Activated CD8-positive, alpha-beta memory T cell treated with anti-CD3 and anti-CD28 coated beads for 24 hours (primary cell): ENCODE results near the gene FANCD2.

Experiments
- DNase-seq: peaks from one replicate; pipeline ENCODE4 v3.0.0-alpha.2; 2020

Gene FANCD2

DNA sequence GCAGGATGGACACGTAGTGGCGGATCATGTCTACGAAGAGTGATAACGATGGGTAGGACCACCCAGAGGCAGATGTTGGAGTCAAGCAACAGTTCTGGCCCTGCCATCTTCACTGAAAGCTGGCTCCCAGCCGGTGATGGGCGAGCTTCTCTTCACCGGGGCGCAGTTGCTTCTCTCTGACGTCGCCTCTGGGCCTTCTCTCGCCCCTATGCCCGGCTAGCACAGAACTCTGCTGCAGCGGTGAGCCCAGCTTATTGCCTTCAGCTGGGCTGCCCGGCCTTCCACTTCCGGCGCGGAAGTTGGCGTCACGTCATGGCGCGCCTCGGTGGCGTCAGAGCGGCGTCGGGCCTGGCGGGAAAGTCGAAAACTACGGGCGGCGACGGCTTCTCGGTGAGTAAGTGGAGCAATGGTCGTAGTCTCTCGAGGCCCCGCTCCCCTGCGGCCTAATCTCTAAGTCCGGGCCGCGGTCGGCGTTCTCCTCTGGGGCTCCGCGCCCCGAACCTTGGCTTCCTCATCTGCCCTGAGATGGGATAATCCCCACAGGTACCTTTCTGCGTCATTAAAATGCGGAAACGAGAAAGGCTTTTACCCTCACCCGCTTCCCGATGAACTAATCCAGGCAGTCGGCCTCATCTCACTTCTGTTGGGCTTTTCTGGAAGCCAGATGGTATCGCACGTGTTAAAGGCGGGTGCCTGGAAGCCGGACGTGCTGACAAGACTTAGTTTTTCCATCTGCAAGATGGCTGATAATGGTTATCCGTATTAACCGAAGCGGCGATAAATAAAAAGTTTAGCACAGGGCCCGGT is at the start of gene FANCD2:
TSS of gene FANCD2 (plus strand) at position 354 of the 807 bp plus-strand sequence. CDS start 2,221 bp downstream, outside the sequence.
- peak; percentile 99 for DNase-seq

DNA sequence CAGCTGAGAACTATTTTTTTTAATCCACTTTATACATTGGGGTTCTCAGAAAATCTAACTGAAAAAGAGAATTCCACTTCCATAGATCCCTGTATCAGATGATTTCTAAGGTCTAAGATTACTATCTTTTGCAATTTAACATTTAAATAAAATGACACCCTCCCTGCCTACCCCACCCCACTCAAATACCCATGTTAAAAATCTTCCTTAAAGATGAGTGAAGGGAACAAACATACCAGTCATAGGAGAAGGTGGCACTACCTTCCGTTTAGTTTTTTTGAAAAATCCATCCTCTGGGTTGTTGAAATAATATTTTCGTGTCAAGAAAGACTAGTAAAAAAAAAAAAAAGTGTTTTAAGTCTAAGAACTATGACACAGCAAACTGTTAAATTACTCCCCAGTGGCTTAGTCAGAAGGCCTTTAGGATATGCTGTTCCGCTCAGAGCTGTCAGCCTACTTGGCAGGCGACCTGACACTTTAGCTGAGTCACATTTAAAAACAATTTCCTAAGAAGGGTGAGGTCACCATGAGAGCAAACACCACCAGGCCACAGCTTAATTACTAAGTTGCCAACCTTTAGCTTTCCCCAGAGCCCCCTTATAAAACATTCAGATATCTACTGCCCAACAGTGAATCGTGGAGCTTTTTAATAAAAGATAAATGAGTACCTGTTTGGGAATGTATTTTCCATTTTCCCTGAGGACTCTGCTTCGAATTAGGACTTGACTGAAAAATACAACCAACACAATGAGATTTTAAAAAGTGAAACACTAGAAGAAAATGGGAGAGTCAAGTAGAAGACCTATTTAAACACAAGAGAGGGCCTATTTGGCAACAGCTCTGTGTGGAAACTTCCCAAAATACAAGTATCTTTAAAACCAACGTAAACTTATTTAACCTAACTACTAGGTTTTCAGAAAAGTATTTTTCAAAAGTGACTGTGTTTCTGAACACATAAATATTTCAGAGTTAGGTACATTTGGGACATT is 49.2 kb upstream of the FANCD2 start:
- DNase-seq: no peak

DNA sequence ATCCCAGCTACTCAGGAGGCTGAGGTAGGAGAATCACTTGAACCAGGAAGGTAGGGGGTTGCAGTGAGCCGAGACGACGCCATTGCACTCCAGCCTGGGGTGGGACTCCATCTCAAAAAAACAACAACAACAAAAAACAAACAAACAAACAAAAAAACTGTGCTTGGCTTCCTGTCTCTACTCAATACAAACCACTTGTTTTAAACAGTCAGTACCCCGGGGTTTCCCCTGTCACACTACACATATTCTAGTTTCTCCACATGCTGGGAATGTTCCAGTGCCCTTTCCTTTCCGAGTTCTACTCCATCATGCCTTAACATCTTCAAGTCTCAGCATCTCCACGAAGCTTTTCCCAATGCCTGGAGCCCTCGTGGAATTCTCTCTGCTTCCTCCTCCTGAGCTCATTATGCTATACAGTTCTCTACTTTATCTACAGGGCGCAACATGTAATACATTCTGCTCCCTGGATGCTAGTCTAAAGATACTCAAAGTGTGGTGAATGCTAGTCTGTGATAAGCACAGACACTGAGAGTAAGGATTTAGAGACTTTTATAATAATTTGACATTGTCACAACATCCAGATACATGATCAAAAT is 47.4 kb upstream of the FANCD2 start:
- no peak for DNase-seq

DNA sequence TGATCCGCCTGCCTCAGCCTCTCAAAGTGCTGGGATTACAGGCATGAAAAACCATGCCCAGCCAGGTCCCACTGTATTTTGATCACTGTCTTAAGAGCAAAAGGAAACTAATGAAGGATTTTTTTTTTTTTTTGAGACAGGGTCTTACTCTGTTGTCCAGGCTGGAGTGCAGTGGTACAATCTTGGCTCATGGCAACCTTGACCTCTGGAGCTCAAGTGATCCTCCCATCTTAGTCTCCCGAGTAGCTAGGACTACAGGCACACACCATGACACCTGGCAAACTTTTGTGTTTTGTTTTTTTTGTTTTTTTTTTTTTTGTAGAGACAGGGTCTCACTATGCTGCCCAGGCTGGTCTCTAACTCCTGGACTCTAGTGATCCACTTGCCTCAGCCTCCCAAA is 46.0 kb upstream of the FANCD2 start:
- no peak for DNase-seq

DNA sequence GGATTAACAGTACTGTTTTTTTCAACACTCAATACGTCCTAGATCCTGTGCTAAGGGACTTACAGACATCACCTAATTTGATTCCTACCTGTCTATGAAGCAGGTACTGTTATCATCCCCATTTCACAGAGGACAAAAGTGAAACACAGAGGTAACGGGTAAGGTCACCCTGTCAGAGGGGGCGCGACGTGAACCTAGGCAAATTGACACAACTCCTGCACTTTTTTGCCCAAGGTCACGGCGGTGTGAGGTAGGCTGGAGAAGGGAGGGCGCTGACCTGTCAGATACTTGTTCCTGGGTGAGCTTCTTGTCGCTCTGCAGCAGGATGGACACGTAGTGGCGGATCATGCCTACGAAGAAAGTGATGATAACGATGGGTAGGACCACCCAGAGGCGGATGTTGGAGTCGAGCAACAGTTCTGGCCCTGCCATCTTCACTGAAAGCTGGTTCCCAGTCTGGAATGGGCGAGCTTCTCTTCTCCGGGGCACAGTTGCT is 40.0 kb upstream of the FANCD2 start:
- DNase-seq: no peak

DNA sequence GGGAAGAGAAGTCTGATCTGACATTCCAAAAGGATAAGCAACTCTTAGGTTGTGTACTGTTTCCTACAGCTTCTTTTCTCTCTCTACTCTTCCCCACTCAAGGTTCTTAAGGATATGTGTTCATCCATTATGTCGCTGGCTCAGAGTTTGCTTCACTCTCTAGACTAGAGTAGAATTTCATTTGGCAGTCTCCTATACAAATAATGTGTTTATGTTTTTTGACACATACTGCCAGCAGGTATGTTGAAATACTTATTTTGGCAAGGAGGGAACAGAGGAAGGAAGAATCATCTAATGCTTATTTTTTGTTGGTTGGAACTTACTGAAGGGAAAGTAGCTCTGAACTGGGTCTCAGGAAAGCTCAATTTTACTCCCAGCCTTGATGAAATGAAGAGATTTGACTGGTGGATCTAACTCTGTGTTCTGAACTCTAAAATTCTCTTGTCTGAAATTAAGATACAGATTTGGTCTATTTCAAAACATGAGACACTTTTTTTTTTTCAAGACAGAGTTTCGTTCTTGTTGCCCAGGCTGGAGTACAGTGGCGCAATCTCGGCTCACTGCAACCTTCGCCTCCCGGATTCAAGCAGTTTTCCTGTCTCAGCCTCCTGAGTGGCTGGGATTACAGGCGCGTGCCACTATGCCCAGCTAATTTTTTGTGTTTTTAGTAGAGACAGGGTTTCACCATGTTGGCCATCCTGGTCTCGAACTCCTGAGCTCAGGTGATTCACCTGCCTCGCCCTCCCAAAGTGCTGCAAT is 32.0 kb upstream of the FANCD2 start:
- DNase-seq: no peak

DNA sequence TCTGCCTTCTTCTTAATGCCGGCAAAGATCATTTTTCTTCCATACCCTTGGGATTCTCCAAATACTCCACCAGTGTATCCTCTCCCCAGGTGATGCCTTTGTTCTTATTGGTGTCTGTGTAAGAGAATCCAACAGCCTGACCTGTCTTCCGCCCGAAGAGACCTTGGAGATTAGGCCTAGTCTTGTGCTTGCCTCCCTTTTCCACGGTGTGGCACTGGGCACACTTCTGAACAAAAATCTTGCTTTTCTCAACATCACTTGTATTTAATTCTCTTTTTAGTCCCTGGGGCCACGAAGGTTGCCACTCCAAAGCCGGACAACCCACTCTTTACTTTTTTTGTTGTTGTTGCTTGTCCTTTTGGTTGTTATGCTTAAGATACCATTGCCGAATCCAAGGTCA is 25.6 kb upstream of the FANCD2 start:
- no peak for DNase-seq

DNA sequence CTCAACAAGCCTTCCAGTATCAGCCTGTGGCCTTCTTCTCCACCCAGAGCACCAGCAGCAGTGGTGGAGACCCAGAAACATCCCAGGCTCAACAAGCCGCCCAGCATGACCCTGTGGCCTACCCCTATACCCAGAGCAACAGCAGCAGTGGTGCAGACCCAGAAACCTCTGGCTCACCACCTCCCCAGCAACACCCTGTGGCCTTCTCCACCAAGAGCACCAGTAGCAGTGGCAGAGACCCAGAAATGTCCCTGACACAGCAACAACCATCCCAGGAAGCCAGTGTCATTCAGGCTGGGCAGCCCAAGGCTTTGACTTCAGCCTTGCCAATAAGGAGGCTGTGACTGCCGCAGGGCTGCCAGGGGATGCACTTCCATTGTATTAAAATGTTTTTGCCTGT is 23.3 kb upstream of the FANCD2 start:
- peak; percentile 54 for DNase-seq

DNA sequence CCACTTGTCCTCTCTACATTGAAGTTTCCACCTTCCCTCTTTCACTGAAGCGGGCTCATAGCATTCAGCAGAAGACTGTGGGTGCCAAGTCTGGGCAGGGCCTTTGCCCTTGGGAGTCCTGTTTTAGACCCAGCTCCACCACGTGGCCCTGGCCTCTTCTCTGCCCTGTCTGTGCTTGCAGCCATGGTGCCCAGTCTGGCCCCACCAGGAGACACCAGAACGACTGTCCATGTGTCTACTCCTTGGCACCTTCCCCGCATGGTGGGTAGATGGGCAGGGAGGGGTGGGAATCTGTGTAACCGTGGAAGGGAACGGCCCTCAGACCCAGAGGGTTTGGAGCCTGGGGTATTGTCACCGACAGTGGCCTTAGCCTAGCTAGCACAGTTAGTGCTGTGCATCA is 21.7 kb upstream of the FANCD2 start:
- peak; percentile 56 for DNase-seq

DNA sequence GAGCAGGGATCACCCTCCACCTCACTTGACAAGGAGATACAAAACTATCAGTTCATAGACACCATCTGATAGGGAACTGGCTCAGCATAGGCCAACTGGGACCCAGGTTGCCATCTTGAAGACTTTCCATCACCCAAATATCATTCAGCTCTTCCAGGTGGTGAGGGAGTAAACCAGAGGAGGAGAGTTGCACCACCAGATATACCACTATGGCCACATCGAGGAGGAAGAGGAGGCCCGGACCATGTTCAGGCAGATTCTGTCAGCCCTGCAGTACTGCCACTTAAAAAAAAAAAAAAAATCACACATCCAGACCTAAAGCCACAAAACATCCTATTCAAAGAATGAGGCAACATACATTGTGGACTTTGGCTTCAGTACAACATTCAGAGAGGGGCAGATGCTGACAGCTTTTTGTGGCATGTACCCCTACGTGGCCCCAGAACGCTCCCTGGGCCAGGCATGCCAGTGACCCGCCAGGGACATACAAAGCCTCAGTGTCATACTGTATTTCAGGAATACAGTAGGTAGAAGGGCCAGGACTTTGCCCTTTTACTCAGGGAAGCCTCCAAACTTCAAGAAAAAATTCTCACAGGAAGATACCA is 21.2 kb upstream of the FANCD2 start:
- peak; percentile 53 for DNase-seq

DNA sequence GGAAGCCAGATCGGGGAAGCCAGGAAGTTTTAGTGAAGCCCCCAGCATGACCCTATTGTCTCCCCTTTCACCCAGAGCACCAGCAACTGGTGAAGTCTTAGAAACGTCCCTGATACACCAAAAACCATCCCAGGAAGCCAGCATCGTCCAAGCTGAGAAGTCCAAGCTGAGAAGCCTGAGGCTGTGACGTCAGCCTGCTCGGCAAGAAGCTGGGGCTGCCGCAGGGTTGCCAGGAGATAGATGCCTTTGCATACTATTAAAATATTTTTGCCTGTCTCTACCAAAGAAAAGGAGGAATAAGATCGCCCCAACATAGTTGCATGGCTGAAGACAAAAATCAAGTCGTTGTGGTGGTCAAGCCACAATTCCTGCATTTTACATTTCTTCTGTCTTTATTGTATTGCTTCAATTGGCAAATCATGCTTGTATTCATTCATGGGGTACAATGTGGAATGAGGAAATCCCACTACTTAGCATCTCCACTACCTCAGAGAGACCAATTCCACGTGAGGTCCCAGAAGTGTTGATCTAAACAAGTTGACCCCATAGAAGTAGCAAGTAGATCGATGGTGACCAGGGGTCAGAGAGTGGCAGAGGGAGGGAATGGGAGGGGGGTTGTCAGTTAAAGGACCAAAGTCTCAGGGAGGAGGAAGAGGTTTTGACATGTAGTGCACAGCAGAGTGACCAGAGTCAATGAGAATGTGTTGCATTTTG is 20.0 kb upstream of the FANCD2 start:
- DNase-seq: peak; percentile 47

DNA sequence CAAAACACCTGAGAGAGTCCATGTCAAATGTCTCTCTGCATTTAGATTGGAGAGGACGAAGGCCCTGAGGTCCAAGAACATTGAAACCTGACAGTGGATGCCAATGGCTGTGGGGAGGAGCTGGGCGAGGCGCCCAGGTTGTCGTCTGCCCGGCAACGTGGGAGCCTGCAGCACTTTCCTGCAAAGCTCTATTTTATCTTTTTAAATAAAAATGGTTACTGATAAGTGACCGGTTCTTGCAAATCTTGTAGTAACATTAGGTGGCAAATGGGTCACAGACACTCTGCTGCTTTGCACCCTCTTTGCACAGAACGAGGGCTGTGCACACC is 19.5 kb upstream of the FANCD2 start:
- DNase-seq: no peak

DNA sequence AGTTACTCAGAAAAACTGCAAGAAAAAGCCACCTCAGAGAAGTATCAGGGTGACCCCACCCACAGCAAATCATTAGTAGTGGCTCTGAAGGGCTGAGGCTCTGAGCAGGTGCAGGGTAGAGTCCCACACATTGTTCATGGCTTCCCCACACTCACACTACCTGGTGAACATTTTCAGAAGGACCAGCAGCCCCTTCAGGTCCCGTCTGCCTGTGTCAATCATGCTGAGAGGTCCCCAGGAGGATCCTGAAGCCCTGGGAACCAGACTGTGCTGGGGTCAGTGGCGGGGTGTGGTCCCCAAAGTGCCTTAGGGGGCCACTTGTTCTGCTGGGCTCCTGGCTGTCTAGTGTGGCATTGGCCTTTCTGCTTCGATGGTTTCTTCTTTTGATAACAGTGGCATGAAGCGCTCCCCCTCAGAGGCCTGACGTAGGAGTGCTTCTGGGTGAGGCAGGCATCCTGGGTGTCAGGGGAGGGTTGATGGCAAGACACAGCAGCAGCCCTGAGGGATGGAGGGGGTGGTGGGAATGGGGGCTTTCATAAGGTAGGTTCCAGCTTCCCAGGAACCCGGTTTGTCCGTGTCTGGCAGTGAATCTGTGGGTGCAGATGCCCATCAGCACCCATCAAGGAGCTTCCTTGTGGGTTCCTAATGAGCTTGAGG is 19.0 kb upstream of the FANCD2 start:
- DNase-seq: peak; percentile 55

DNA sequence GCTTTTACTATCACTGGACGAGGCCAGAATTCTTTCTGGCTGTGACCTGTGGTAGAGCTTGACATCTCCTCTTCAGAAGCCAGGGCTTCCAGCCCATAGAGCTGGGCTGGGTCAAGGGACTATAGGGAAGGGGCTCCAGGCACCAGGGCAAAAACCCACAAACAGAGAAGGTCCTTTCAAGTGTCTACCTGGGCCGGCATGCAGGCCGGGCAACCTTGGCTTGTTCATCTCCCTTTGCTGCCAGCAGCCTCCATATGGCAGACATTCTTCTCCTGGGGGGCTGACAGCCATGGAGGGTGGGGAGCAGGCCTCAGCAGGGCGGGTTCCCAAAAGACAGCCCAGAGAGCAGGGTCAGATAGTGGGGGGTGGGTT is 18.0 kb upstream of the FANCD2 start:
- peak; percentile 56 for DNase-seq

DNA sequence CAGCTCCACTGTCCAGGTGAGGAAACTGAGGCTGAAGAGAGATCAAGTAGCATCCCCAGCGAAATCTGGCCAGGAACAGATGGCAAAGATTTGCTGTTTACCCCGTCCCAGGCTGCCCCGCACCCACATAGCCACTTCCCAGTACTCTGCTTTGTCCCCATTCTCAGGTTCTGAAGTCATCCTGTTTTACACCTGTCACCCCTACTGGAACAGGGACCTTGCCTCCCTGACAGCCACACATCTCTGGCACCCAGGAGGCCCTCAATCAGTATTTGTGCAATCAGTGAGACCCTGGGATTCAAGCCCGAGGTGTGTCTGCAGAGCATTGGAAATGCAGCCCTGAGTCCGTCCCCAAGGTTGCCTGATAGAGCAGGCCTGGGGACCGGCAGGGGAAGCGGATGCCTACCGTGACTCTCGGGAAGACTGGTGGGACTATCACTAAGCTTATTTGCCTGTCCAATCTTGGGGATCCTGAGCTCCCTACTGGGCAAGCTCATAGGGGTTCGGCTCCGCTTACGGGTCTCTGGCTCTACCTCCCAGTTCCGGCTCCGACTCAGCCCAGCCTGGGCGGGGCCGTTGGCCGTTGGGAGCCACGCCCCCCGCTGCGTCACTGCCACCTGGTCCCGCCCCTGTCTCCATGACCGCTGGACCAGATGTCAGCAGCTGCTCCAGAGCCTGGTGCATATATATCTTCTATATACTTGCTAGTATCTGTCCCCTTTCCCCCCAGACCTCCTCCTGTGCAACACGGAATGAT is 17.5 kb upstream of the FANCD2 start:
- DNase-seq: peak; percentile 87

DNA sequence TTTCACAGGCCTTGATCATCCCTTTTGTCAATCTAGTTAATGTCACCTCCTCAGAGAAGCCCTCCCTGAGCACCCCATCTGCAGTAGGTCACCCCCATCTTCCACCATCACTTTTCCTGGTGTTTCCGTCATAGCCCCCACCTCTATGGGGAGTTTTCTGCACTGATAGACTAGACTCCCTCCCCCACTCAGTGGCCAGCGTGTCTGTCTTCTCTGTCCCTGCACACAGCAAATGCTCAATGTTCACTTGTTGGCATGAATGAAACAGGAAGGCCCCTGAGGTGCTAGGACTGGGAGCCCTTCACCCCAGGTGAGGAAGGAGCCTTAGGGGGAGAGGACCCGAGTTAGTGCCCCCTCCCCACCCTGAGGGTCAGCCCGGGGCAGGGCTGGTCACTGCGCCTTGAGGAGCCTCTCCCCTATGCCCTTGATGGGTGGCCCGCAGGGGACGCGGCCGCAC is 15.8 kb upstream of the FANCD2 start:
- no peak for DNase-seq

DNA sequence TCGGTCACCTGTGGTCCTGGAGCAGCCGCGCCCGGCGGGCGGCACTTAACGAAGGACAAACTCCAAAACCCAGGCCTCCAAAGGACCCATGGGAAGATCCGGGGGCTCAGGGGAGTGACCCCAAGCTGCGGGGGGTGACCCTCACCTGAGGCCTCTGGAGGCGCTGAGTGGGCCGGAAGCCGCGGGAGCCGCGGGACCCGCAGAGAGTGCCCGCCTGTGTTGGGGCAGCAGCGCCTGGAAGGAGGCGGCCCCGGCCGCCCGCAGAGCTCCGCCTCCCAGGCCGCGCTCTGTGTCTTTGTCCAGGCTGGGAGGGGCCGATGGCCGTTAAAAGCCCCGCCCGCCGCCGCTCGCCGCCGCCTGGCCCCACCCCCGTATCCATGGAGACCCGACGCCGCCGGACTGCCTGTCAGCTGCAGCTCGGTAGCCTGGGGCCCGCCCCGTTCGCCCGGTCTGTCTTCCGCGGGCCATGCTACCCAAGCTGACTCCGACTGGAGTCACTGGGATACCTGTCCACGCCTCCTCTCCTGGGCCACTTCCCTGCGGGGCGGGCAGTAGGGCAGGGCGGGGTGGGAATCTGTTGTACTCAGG is 15.3 kb upstream of the FANCD2 start:
- peak; percentile 89 for DNase-seq

DNA sequence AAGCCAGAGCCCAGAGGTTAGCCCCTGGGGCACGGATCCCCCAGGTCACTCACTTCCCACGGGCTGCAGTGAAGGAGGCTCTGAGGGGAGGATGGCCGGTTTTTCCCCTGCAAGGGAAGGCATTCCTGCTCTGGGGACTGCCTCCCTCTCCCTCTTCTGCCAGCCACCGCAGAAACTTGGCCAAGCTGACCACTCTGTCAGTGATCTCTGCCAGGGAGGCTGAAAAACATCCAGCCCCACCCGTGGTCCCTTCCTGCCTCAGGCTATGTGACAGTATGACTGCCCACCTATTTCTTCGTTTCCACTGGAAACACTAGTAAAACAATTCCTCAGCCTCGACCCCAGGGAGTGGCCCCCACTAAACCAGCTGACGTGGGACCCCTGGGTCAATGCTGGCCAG is 14.6 kb upstream of the FANCD2 start:
- no peak for DNase-seq

DNA sequence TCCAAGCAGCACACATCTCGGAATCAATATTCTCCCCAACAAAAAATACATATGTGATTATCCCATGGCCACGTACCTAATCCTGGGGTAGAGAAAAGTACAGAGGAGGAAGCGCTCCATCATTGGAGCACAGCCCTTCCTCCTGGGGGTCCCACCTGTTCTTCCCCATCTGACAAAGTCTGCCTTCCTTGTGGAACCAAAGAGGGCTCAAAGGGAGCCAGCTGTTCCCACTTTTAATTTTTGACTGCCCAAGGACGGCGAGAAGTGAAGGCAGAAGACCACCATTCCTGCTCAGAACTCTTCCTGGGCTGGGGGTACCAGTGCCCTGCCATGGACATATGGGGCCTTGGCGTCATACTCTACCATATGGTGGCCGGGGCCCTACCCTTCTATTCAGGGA is 14.1 kb upstream of the FANCD2 start:
- DNase-seq: no peak

DNA sequence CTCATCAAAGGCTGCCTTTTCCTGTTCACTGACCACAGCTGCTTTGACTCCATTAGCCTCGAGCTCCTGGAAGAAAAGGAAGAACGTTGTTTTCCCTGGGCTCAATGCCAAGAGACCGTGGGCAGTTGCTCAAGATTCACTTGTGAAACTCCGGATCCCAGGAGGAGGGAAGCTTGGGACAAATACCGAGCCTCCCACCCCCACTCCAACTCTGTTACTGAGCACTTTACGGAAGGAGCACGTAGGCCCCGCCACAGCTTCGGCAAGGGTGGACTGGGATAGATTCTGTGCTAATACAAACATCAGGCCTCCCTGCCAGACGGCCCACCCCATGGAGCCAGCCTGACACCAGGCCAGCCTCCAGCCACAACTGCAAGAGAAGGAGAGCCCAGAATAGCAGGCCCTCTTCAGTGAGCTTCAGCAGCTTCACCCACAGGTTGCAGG is 10.8 kb upstream of the FANCD2 start:
- DNase-seq: no peak
